OCI-LY1 (cell line): ENCODE data around the gene ZNF415.
"Not testable (repeated sequence)": the region's sequence is repeated elsewhere in the genome, so short reads cannot be mapped to it uniquely, and the experiment has no call there.

Experiments
- H2AFZ ChIP-seq: fragments of 200-600 bp; sonication (generic), shearing (Covaris generic); 2 replicates; pipeline ENCODE4 v1.6.0; 2014; ENCODE audit warnings: antibody characterized with exemption, mild to moderate bottlenecking, low read length
- H3F3A ChIP-seq: fragments of 200-600 bp; sonication (generic), shearing (Covaris generic); 2 replicates; pipeline ENCODE4 v1.6.0; 2014; ENCODE audit warnings: mild to moderate bottlenecking, antibody characterized with exemption, low read length, moderate library complexity; ENCODE audit not compliant: insufficient read depth
- H3K27ac ChIP-seq: fragments of 200-600 bp; sonication (generic); 2 replicates; pipeline ENCODE4 v1.5.1; 2014; ENCODE audit warnings: low read length, mixed run types, mild to moderate bottlenecking, low read depth; ENCODE audit not compliant: poor library complexity, severe bottlenecking
- H3K27me3 ChIP-seq: fragments of 200-600 bp; sonication (generic); 2 replicates; pipeline ENCODE4 v1.6.0; 2014; ENCODE audit warnings: antibody characterized with exemption, mild to moderate bottlenecking, low read length, moderate library complexity; ENCODE audit not compliant: insufficient read depth
- H3K36me3 ChIP-seq: fragments of 200-600 bp; sonication (generic); 2 replicates; pipeline ENCODE4 v1.6.1; 2014; ENCODE audit warnings: mild to moderate bottlenecking, antibody characterized with exemption, low read length, moderate library complexity, mixed read lengths; ENCODE audit not compliant: insufficient read depth
- H3K4me1 ChIP-seq: fragments of 200-600 bp; sonication (generic); 2 replicates; pipeline ENCODE4 v1.5.1; 2014; ENCODE audit warnings: mild to moderate bottlenecking, low read length, moderate library complexity; ENCODE audit not compliant: insufficient read depth, severe bottlenecking
- H3K4me2 ChIP-seq: fragments of 200-600 bp; sonication (generic), shearing (Covaris generic); 2 replicates; pipeline ENCODE4 v1.6.1; 2014; ENCODE audit warnings: low read length
- H3K4me3 ChIP-seq: fragments of 200-600 bp; sonication (generic); 2 replicates; pipeline ENCODE4 v1.5.1; 2014; ENCODE audit warnings: low read length, low read depth, mild to moderate bottlenecking, mixed read lengths; ENCODE audit not compliant: poor library complexity, severe bottlenecking
- H3K79me2 ChIP-seq: fragments of 200-600 bp; shearing (Covaris generic); 2 replicates; pipeline ENCODE4 v1.6.1; 2016; ENCODE audit warnings: mixed run types, low read length, mixed read lengths; ENCODE audit not compliant: insufficient read depth
- H3K9ac ChIP-seq: fragments of 200-600 bp; sonication (generic), shearing (Covaris generic); 2 replicates; pipeline ENCODE4 v1.6.1; 2014; ENCODE audit warnings: mild to moderate bottlenecking, low read length, mixed read lengths
- H3K9me2 ChIP-seq: fragments of 200-600 bp; sonication (generic), shearing (Covaris generic); 2 replicates; pipeline ENCODE4 v1.6.1; 2014; ENCODE audit warnings: low read depth, mild to moderate bottlenecking, low read length, mixed read lengths
- H3K9me3 ChIP-seq: fragments of 200-600 bp; shearing (Covaris generic); 2 replicates; pipeline ENCODE4 v1.6.1; 2014; ENCODE audit warnings: low read length, mixed read lengths
- H4K20me1 ChIP-seq: fragments of 200-600 bp; sonication (generic), shearing (Covaris generic); 2 replicates; pipeline ENCODE4 v1.6.0; 2016; ENCODE audit warnings: mild to moderate bottlenecking, low read length; ENCODE audit not compliant: insufficient read depth
- CTCF ChIP-seq: fragments of 200-600 bp; sonication (generic), shearing (Covaris generic); IDR thresholded peaks from 2 replicates; pipeline ENCODE4 v1.5.1; 2017; ENCODE audit warnings: mild to moderate bottlenecking, antibody characterized with exemption, low read length, moderate library complexity, mixed read lengths
- EZH2 ChIP-seq: fragments of 200-600 bp; sonication (generic), shearing (Covaris generic); IDR thresholded peaks from 2 replicates; pipeline ENCODE4 v1.8.0; 2017; ENCODE audit warnings: borderline replicate concordance, mixed run types, mild to moderate bottlenecking, antibody characterized with exemption, low read length, moderate library complexity, mixed read lengths

The ZNF415 gene

GRCh38 chr19:53102206-53102755, 30.4 kb downstream of the ZNF415 start:
- Histone ChIP-seq H3K9me2 (no peaks in the 10 kb centered on the region), H3K4me1 (peaks cover 17% of the 10 kb centered on the region), H3K9ac (peak overlapping the region; percentile 96), H3K4me2 (peak overlapping the region; percentile 89), H3F3A (no peaks in the 10 kb centered on the region), H2AFZ (no peak overlapping the region), H4K20me1 (no peaks in the 10 kb centered on the region), H3K27ac (peak overlapping the region; percentile 67), H3K4me3 (peak overlapping the region; percentile 97), H3K9me3 (peaks cover 9% of the 10 kb centered on the region; the same call in 1 of the 2 replicates), H3K36me3 (peaks cover 41% of the 10 kb centered on the region), H3K27me3 (no peaks in the 10 kb centered on the region), H3K79me2 (peaks cover 32% of the 10 kb centered on the region)
- TF ChIP-seq EZH2 (no peak), CTCF (no peak)

GRCh38 chr19:53101518-53101917, 31.2 kb downstream of the ZNF415 start:
- TF ChIP-seq CTCF (no peak), EZH2 (no peak)
- Histone ChIP-seq H2AFZ (no peak overlapping the region), H3K9me2 (no peaks in the 10 kb centered on the region), H3F3A (no peaks in the 10 kb centered on the region), H3K4me2 (peak overlapping the region; percentile 89), H3K9ac (peak overlapping the region; percentile 96; the same call in 1 of the 2 replicates), H3K9me3 (peaks cover 6% of the 10 kb centered on the region; the same call in 1 of the 2 replicates), H3K4me3 (peak overlapping the region; percentile 97), H3K36me3 (peaks cover 42% of the 10 kb centered on the region), H3K27me3 (no peaks in the 10 kb centered on the region), H4K20me1 (no peaks in the 10 kb centered on the region), H3K27ac (no peak overlapping the region), H3K4me1 (peaks cover 17% of the 10 kb centered on the region), H3K79me2 (peaks cover 32% of the 10 kb centered on the region)

GRCh38 chr19:53098570-53098969, 34.1 kb downstream of the ZNF415 start:
- H3K4me2 ChIP-seq, H2AFZ ChIP-seq, H3K9ac ChIP-seq, H3K9me3 ChIP-seq, H3K4me3 ChIP-seq, H3F3A ChIP-seq, H3K27ac ChIP-seq, H4K20me1 ChIP-seq, H3K27me3 ChIP-seq, H3K9me2 ChIP-seq: not testable (repeated sequence)
- Histone ChIP-seq H3K4me1 (peaks cover 13% of the 10 kb centered on the region), H3K36me3 (peaks cover 63% of the 10 kb centered on the region), H3K79me2 (peaks cover 32% of the 10 kb centered on the region)

GRCh38 chr19:53096982-53097690, 35.6 kb downstream of the ZNF415 start:
- H3F3A ChIP-seq, H3K9me2 ChIP-seq, H3K9me3 ChIP-seq, H4K20me1 ChIP-seq, H3K9ac ChIP-seq, H3K4me2 ChIP-seq, H2AFZ ChIP-seq, H3K27me3 ChIP-seq, H3K4me3 ChIP-seq, H3K4me1 ChIP-seq, H3K27ac ChIP-seq: not testable (repeated sequence)
- H3K79me2 ChIP-seq, result peaks cover 26% of the 10 kb centered on the region
- H3K36me3 ChIP-seq, result peaks cover 77% of the 10 kb centered on the region

GRCh38 chr19:53096579-53096978, 36.1 kb downstream of the ZNF415 start:
- peaks cover 21% of the 10 kb centered on the region for H3K79me2 ChIP-seq
- H3K4me1 ChIP-seq, result not testable (repeated sequence)

More at GRCh38 chr19:53096579-53096978, 36.1 kb downstream of the ZNF415 start:
- H3K27me3 ChIP-seq, H3K9ac ChIP-seq, H3F3A ChIP-seq, H3K9me3 ChIP-seq, H2AFZ ChIP-seq, H3K4me3 ChIP-seq, H3K27ac ChIP-seq, H4K20me1 ChIP-seq, H3K9me2 ChIP-seq, H3K4me2 ChIP-seq: not testable (repeated sequence)
- H3K36me3 ChIP-seq, result peaks cover 82% of the 10 kb centered on the region
